Adrenal gland (tissue), 5 donors: ENCODE data around the gene NAB2.

ENCODE experiments used
- CTCF ChIP-seq, 6 experiments: fragments of 450-650 bp in 4 of 6; fragments of 200-600 bp in 2 of 6; sonication (generic) in 1 of 6; IDR thresholded peaks; 1 replicate in 5 of 6; 2 replicates in 1 of 6; pipeline versions ENCODE4 v1.5.1 to v1.8.0; 2016 to 2021; ENCODE audit warnings: antibody characterized with exemption in 6 of 6, mild to moderate bottlenecking in 2 of 6, moderate library complexity in 1 of 6
- POLR2A ChIP-seq, 2 donors: fragments of 450-650 bp; IDR thresholded peaks; one replicate each; pipeline ENCODE4 v1.6.1; 2017; ENCODE audit warnings: antibody characterized with exemption in 2 of 2, mild to moderate bottlenecking in 2 of 2, moderate library complexity in 1 of 2
- donor health status: DM: no; HTN: no; CAD: no.

- TF ChIP-seq CTCF (IDR thresholded peaks at IDR 0.05): no peak
- no peak for TF ChIP-seq POLR2A (IDR thresholded peaks at IDR 0.05)
Measured at GRCh38 chr12:57097554-57097835, 8.6 kb downstream of the NAB2 start.
